Left colon (tissue), 2 donors: Measurements from ENCODE around the gene PLEKHJ1. TPM values are rescaled to one million over a fixed set of nuclear protein-coding genes. Genes with fewer than 3 reads are reported as not detected.

ENCODE experiments used
- ATAC-seq: fragments of 200-7000 bp; cut with Tn5 transposase; one replicate; pipeline ENCODE4 v1.9.1; 2020; ENCODE audit warnings: mild to moderate bottlenecking, moderate library complexity
- DNase-seq, 2 donors: peaks; one replicate each; pipeline ENCODE4 v3.0.0-alpha.2; 2020
- intact Hi-C, 2 donors: fragments of 100-400 bp; cut with DNase I in 1 of 2; cut with micrococcal nuclease in 1 of 2; formaldehyde crosslinking; loops; one replicate each; pipeline versions ENCODE4 v1.11.2 to v1.14.0; 2022; cut with DNase I, micrococcal nuclease
- total RNA-seq, 2 donors: library from RNA; stranded (reverse); fragmentation: NEBNext Ultra II Directional; extraction: Animal tissue kit (Norgen Biotek cat#: 25700); gene quantifications; one replicate each; pipeline ENCODE4 v1.2.1, GENCODE V29; 2021
- donor health status: DM: no; HTN: no; CAD: no.
- donor health status: DM: yes; HTN: yes; CAD: no.

The PLEKHJ1 gene
- total RNA-seq, 2 donors from 2014 or later, result 198 to 213 TPM

DNA sequence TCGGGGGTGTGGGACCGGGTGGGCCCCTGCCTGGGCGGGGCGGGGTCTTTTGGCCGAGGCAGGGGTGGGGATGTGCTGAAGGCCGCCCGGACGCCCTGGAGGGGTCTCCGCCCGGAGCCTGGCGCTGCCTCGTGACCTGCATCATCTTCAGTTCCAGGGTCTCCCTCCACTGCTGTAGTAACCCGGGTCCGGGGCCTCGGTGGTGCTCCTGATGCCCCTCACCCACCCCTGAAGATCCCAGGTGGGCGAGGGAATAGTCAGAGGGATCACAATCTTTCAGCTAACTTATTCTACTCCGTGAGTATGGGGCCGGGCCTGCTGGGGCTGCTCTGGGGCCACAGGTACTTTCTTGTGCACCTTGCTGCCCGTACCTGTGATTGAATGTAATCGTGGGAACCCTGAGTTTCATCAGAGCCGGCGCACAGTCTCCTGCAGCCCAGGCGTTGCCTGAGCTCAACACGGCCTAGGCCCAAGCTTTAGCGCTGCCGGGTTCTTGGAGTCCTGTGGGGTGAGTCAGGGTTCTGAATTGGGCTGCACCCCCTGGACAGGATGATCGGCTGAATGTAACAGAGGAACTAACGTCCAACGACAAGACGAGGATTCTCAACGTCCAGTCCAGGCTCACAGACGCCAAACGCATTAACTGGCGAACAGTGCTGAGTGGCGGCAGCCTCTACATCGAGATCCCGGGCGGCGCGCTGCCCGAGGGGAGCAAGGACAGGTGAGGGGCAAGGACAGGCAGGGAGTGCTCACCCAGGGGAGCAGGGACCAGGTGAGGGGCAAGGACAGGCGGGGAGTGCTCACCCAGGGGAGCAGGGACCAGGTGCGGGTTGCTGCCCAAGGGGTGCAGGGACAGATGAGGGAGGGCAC is 35.3 kb upstream of the PLEKHJ1 start:
- ATAC-seq (no peak), DNase-seq (no peak)
- intact Hi-C loops, result loop anchor here (5.0 to 10.0 kb wide), 2 partner anchors 114 to 123 kb away; no protein-coding TSS in a partner anchor

DNA sequence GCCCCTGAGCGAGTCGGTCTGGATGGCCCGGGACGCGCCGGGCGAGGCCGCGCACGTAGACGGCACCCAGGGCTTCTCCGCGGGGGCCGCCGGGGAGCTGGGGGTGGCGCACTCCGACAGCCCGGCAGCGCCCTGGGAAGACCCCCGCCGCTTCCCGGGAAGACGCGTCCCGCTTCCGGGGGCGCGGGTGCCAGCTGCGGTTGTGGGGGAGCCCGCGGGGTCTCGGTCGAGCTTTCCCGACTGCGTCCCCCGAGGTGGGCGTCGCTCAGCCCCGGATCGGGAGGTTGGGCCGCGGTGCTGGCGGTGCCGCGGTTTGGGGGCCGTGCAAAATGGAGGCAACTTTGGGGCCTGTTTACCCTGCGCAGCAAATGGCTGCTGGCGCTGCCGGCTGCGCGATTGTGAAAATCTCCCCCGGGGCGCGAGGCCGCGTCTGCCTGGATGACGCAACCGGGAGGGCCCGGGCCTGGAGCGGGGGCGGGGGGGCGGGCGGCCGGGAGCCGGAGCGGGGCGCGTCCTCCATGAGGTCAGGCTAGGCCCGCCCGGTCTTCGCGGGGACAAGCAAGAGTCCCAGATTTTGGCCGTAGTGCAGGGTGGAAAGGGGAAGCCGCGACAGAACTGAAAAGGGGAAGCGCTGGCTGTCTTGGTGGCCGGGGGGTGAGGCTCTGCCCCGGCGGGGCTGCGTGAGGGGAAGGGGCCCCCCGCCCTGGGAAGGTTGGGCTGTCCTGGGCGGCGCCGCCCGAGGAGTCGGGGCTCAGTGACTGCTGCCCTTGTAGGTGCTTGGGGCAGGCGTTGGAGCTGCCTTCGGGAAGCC is 34.5 kb upstream of the PLEKHJ1 start:
- DNase-seq (peak; percentile 81 to 82), ATAC-seq (peak; percentile 41)
- intact Hi-C loops, result loop anchor here (5.0 to 10.0 kb wide), 2 partner anchors 113 to 124 kb away; no protein-coding TSS in a partner anchor

DNA sequence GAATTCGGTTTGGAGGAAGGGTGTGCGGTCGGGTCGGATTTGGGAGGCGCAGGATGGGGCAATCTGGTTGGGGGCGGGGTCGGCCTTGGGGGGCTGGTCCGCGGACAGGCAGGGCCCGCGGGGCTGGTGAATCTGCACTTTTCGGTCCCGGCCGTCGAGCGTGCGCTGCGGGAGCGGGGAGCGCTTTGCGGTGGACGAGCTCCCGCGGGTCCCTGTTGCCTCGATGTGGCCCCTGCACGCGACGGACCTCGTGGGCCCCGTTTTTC is 34.0 kb upstream of the PLEKHJ1 start:
- ATAC-seq, result peak; percentile 9
- intact Hi-C loops, result loop anchor here (5.0 to 10.0 kb wide), 2 partner anchors 113 to 125 kb away; no protein-coding TSS in a partner anchor
- DNase-seq, result peak; percentile 61 to 66

DNA sequence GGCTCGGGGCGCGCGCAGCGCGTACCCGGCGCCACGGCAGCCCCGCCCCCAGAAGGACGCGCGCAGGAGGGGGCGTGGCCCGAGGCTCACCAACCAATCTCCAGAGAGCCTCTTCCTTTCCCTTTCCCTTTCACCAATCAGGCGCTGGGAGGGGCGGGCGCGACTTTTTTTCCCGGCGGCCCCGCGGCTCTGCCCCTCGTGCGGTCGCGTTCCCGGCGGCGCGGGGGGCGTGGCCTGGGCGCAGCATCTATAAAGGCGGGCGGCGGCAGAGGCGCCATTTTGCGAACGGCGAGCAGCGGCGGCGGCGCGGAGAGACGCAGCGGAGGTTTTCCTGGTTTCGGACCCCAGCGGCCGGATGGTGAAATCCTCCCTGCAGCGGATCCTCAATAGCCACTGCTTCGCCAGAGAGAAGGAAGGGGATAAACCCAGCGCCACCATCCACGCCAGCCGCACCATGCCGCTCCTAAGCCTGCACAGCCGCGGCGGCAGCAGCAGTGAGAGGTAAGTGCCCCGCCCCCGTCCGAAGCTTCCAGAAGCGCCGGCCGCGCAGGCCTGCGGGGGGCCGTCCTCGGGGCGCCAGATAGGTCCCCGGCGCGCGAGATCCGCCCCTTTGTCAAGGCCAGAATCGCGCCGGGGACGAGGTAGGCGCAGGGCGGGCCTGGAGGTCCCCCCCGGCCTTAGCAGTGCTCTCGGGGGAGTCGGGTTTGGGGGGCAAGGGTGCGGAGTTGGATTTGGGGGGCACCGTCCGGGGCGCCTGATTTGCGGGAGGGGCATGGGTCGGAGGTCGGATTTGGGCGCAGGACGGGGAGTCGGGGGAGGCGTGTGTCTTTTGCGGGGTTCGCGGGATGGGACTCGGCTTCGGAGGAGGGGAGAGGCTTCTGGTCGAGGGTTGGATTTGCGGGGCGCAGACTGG is 33.4 kb upstream of the PLEKHJ1 start:
- DNase-seq, result peak; percentile 97 to 98

DNA sequence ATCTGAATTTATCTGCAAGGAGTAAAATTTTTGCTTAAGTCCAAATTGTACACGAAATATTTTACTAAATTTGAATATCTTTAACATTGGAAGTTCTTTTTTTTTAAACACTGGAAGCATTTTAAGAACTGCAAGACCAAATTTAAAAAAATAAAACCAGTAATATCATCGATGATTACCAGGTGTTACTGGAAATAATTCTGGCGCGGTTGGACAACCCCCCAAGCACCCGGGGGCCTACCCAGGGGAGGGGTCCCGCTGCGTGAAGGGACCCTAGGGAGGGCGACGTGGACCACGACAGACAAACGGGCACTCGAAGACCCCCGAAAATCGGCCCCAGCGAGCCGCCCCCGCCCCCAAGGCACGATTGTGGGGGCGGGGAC is 32.7 kb upstream of the PLEKHJ1 start:
- no peak for DNase-seq
- no peak for ATAC-seq
- intact Hi-C loops, result no loop called here

More for the DNA sequence above, 33.4 kb upstream of the PLEKHJ1 start:
- intact Hi-C loops, result loop anchor here (5.0 to 10.0 kb wide), 2 partner anchors 112 to 125 kb away; no protein-coding TSS in a partner anchor
- peak; percentile 79 for ATAC-seq

DNA sequence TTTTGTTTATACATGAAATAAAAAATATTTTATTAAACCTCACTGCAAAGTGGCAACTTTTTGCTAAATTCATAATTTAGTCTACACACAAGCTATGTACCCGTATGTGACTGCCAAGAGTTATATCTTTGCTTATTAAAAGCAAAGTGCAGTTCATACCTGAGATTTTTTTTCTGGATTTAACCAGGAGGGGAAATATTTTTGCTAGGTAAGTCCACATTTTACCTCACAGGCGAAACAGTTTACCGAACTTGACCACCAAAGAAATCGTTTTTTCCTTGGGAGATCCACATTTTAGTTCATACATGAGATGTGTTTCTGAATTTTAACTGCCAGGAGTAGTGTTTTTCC is 32.3 kb upstream of the PLEKHJ1 start:
- ATAC-seq (no peak), DNase-seq (no peak)
- intact Hi-C loops, result no loop called here

DNA sequence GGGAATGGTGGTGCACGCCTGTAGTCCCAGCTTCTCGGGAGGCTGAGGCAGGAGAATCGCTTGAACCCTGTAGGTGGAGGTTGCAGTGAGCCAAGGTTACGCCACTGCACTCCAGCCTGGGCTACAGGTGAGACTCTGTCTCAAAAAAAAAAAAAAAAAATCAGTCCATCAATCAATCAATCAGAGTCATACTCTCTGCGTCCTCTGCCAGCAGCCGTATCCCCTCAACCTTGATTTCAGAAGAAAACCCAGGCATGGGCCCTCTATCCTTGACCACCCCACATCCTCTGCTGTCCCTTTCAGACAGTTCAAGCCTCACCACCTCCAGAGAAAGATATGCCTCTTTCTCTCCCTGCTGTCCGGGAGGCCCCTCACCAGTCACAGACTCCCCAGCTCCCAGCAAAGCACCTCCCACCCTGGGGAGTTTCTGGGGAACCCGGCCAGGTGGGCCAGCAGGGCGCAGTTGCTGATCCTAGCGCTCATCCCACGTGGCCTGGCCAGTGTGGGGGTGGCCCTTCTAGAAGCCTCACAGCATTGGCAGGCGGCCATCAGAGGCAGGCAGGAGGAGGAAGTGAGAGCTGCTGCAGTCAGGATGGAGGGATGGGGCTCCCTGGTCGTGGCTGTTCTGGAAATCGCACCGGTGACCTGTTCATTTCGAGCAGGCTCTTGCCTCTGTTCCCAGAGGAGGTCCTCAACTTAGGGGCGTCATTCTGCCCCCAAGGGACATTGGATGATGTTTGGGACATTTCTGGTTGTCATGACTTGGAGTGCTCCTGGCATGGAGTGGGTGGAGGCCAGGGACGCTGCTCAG is 30.3 kb upstream of the PLEKHJ1 start:
- DNase-seq (peak; percentile 94 to 97), ATAC-seq (peak; percentile 51)
- intact Hi-C loops, result no loop called here

DNA sequence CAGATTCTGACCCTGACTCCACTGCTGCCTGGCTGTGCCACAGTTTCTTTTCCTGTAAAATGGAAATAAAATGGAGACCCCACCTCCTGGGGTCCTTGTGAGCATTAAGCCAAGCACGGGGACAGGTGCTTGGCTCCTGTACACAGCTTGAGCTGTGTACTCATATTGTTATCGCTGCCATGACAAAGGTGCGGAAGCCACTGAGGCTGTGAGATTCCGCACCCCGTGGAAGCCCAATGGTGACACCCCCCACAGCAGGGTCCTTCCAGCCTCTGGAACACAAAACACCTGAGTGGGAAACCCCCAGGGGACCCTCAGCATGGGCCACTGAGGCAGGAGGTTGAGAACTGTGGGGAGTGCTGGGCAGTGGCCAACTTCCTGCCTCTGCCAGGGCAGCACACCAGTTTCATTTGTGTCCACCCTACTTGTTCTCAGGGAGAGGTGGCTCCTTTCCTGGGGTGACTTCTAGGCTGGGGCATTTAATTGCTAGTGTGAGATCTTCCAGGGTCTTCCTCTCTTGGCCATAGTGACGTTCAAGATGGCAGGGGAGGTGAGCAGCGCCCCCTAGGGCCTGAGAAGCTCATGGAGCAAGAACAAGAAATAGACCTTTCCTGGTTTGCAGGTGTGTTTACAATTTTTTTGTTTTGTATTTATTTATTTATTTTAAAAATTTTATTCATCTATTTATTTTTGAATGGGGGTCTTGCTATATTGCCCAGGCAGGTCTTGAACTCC is 25.5 kb upstream of the PLEKHJ1 start:
- DNase-seq (peak in 1 of 2 donors; percentile 76), ATAC-seq (peak; percentile 21)
- intact Hi-C loops, result no loop called here

DNA sequence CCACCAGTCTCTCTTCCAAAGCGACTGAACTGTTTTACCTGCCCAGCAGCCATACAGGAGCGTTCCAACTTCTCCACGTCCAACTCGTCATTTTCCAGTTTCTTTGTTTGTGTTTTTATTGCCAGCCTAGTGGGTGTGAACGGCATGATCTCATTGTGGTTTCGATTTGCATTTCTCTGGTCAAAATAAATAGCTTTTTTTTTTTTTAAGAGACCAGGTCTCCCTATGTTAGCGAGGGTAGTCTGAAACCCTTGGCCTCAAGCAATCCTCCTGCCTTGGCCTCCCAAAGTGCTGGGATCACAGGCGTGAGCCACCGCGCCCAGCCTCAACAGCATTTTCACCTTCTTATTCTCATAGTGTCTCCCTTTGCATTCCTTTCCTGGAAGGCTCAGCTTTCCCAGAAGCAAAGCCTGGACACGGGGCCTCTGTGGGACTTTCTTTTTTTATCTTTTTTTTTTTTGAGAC is 24.2 kb upstream of the PLEKHJ1 start:
- intact Hi-C loops, result no loop called here
- DNase-seq (no peak), ATAC-seq (peak; percentile 81)

DNA sequence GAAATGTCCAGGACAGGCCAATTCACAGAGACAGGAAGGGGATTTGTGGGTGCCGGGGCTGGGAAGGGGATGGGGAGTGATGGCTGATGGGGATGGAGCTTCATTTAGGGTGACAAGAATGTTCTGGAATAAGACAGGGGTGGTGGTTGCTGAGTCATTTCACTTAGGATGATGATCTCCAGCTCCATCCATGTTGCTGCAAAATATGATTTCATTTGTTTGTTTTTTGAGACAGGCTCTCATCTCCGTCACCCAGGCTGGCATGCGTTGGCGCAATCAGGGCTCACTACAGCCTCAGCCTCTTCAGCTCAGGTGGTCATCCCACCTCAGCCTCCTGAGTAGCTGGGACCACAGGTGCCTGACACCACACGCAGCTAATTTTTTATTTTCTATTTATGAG is 23.2 kb upstream of the PLEKHJ1 start:
- ATAC-seq (no peak), DNase-seq (no peak)
- intact Hi-C loops, result no loop called here

DNA sequence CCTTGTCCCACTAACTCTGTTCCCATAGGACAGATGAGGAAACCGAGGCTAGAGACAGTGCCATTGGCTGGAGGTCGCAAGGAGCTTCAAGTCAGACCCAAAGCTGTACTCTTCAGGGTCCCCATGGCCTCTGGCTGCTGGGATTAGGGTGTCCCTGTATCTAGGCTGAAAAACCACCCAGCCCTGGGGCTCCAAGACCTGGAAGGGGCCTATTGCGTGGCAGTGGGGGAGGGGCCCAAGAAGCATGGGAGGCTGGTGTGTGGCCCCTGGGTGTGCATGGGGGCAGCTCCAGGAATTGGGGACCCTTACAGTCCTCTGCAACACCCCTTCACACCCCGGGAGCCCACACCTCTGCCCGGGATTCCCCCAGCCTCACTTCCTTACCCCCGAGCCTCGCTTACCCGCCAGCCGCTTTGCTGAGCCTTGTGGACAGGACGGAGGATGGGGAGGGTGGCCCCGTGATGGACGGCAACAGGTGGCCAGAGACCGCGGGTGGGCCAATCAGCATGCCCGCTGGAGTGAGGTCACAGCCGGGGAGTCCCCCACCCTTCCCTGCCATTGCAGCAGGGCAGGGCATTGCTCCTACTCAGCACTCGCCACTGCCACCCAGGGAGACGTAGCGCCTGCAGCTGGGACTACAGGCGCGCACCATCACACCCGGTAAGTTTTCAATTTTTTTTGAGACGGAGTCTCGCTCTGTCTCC is 20.0 kb upstream of the PLEKHJ1 start, which contains the start of gene JSRP1:
Gene JSRP1 (minus strand): TSS at position 436 of the 704 bp plus-strand sequence. CDS start 1,103 bp downstream, outside the sequence.
- intact Hi-C loops, result no loop called here
- DNase-seq, result no peak
- peak; percentile 52 for ATAC-seq

DNA sequence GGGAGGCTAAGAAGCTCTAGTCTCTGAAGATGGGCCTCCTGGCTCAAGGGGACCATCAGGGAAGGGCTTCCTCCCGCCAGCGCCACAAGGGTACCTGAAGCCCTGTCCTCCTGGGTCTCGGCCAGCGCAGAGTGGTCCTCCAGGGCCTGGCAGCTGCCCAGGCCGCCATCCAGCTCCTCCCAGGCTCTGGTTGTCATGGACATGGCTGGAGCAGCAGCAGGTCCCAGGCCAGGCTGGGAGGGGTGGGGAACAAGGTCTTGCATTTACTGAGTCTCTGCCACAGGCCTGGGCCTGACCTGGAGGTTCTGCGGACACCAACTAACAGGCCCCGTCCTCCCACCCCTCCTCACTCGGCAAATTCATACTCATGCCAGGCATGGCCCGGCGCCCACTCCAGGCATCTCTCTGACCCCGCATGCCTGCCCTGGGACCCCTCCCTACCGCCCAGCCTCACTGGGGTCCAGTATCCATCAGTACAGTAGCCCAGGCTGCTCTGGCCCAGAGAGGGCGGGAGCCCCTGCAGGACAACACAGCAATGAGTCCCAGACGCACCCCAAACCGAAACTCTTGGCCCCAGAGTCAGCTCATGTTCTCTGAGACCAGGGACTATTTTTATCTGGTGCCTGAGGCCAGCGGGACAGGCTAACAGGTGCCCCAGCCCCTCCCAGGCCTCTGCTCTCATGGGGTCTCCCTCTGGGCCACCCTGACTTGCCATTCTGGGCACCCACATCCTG is 19.1 kb upstream of the PLEKHJ1 start:
- ATAC-seq, result no peak
- intact Hi-C loops, result no loop called here
- no peak for DNase-seq

DNA sequence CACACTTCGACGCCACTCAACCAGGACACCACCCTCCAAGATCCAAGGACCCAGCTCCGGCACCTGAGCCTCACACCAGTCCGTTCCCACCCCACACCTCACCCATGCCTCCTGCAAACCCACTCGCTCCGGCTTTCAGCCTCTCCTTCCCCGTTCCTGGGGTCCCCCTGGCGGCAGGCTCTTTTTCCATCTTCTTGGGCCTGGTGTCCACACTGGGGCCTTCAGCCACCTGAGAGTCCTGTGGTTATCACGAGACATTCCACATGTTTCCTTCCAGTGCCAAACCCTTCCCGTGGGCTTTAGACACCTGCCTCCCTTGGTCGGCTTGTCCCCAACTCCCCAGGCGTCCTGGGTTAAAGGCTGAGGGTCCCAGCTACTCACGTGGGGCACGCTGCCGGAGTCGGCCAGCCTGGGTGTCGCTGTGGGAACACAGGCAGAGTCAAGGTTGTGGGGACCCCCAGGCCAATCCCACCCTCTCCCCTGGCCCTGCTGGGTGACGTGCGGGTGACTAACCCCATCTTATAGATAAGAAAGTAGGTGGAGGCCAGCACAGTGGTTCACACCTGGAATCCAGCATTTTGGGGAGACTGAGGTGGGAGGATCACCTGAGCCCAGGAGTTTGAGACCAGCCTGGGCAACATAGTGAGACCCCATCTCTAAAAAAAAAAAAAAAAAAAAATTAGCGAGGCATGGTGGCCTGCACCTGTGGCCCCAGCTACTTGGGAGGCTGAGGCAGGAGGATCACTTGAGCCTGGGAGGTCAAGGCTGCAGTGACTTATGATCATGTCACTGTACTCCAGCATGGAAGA is 18.1 kb upstream of the PLEKHJ1 start:
- ATAC-seq, result no peak
- intact Hi-C loops, result no loop called here
- DNase-seq, result no peak

DNA sequence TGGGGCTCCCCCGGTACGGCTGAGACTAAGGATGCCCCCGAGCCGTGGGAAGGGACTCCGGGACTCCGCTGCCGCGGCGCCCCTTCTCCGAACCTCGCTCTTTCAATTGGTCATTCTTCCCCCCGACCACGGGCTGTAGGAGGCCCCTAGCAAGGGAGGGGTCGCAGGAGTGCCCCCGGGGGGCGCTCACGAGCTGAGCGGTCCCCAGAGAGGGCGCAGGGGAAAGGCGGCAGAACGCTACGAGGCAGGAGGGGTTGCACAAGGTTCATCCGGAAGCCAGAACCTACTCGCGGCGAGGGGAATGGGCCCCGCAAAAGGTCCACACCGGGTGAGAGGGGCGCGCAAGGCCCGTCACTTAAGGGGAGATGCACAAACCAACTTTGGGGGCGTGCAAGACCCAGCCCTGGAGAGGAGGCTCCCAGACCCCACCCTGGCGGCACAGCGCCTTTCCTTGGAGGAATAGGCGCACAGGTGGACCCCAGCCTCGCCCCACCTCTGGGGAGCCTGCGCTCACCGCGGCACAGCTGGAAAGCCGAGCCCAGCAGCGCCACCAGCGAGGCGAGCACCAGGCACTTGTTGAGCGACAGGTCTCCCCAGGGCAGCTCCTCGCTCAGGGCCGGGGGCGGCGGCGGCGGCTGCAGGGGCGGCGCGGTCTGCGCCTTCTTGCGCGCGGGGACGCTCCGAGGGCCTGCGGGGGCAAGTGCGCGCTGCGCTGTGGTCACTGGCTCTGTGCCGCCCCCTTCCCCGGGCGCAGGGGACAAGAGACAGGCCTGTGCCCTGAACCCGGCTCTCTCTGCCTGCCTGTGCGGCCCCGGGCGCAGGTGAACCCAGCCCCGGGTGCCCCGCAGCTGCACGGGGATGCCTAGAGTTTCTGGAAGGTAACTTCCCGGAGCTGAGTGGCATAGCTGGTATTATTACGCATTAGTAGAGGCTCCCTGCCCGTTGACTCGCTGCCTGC is 17.3 kb upstream of the PLEKHJ1 start:
- no peak for DNase-seq
- intact Hi-C loops, result no loop called here
- ATAC-seq, result no peak
